ENCODE data around the gene UNC13D.

UNC13D gene

GRCh38 chr17:75849279-75849646 is 5.1 kb upstream of the UNC13D start:
- TF ChIP-seq YY1 (IDR thresholded peaks at IDR 0.05; ENCODE audit: low read depth), result no peak
- no peak for TF ChIP-seq REST (IDR thresholded peaks at IDR 0.05; ENCODE audit: low read depth)
- TF ChIP-seq FOXM1 (IDR thresholded peaks at IDR 0.05; ENCODE audit: borderline replicate concordance, low read depth), result no peak
- TF ChIP-seq RAD21 (IDR thresholded peaks at IDR 0.05; ENCODE audit: low read depth), result no peak
- no peak for TF ChIP-seq CREB1 (IDR thresholded peaks at IDR 0.05; ENCODE audit: low read depth)
- TF ChIP-seq EP300 (IDR thresholded peaks at IDR 0.05; ENCODE audit: borderline replicate concordance), result no peak
- TF ChIP-seq TAF1 (IDR thresholded peaks at IDR 0.05; ENCODE audit: low read depth), result no peak
- TF ChIP-seq, protein P1, sequence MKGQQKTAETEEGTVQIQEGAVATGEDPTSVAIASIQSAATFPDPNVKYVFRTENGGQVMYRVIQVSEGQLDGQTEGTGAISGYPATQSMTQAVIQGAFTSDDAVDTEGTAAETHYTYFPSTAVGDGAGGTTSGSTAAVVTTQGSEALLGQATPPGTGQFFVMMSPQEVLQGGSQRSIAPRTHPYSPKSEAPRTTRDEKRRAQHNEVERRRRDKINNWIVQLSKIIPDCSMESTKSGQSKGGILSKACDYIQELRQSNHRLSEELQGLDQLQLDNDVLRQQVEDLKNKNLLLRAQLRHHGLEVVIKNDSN (IDR thresholded peaks at IDR 0.05), result no peak
- no peak for TF ChIP-seq EGR1 (IDR thresholded peaks at IDR 0.05)
- TF ChIP-seq, protein P2, sequence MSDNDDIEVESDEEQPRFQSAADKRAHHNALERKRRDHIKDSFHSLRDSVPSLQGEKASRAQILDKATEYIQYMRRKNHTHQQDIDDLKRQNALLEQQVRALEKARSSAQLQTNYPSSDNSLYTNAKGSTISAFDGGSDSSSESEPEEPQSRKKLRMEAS (IDR thresholded peaks at IDR 0.05), result no peak

DNA sequence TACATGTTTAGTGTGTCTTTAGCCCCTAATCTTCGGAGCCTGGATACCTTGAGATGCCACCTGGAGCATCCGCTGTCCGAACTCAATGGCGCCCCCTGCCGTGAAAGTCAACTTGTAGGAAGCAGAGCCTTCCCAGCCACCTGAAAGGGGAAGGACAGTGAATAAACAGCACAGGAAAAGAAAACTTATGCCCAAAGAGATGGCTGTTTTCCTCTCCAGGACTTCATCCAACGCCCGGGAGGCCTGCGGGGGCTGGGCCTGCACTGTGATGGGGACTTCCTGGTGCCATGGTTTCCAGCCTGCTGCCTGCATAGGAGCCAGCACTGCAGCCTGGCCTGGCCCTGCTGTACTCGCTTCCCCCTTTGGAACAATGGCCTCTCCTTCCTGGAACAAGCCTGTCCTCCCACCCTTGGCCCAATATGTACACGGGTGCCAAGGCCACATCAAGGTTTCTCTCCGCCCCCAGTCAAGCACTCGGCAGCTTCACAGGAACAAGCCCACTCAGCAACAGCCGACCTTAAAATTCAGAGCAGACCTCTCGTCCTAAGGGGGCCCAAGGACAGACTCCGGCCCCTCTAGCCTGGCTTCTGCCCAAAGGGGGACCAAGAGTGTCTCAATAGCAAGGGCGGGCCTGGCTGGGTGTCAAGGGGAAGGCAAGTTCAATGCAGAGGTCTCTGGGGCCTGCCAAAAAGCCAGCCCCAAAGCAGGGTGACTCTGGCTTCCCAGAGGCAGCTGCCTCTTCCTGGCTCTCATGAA is 4.5 kb upstream of the UNC13D start:
- no peak for TF ChIP-seq REST (IDR thresholded peaks at IDR 0.05; ENCODE audit: low read depth)
- TF ChIP-seq TCF12 (IDR thresholded peaks at IDR 0.05; ENCODE audit: low read depth), result no peak
- peak; percentile 29; the same call in 1 of the 2 replicates for TF ChIP-seq YY1 (IDR thresholded peaks at IDR 0.05; ENCODE audit: low read depth)
- TF ChIP-seq CEBPB (IDR thresholded peaks at IDR 0.05), result no peak
- TF ChIP-seq RAD21 (IDR thresholded peaks at IDR 0.05; ENCODE audit: low read depth), result peak; percentile 61
- TF ChIP-seq, protein P1 (IDR thresholded peaks at IDR 0.05), result no peak

DNA sequence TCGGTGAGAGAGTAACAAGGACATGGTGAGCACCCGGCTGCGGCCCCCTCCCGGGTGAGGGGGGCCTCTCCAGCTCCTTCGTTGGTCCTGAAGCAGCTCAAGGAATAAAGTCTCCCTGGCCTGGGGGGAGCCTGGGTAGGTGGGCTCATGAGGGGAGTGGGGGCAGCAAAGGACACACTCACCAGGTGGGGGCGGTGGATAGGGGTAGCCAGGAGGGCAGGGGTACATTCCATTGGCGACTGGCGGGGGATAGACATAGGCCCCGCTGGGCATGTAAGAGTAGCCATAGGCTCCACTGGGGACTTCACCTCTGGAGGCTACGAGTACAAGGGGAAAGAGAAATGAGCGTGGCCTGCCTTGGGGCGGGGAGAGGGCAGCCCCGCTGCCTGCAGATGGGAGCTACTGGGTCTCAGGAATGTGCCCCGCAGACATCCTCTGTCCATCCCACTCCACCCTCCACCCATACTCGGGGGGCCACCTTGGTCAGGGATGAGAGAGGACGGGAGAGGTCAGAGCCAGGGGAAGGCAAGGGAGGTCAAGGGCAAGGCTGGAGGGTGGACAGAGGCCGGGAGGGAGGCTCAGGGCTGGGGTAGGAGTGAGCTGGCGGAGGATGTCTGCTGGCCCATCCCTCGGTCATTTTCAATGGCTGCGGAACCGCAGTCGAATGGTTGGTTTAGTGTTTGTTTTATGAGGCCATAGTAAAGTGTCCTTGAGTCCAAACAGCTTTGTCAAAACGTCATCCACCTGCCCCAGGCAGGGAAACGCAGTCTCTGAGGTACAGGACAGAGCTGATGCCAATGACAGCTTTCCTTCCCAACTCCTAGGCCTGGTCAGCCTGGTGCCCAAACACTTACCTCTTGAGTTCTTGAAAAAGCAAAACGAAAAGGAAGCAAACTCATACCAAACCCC is 3.7 kb upstream of the UNC13D start:
- no peak for TF ChIP-seq FOXM1 (IDR thresholded peaks at IDR 0.05; ENCODE audit: borderline replicate concordance, low read depth)
- TF ChIP-seq YY1 (IDR thresholded peaks at IDR 0.05; ENCODE audit: low read depth), result no peak
- TF ChIP-seq, protein P1 (IDR thresholded peaks at IDR 0.05), result no peak
- no peak for TF ChIP-seq TCF12 (IDR thresholded peaks at IDR 0.05; ENCODE audit: low read depth)
- no peak for TF ChIP-seq CREB1 (IDR thresholded peaks at IDR 0.05; ENCODE audit: low read depth)
- TF ChIP-seq TEAD4 (IDR thresholded peaks at IDR 0.05), result no peak
- no peak for TF ChIP-seq NFIC (IDR thresholded peaks at IDR 0.05)
- no peak for TF ChIP-seq ZBTB7A (IDR thresholded peaks at IDR 0.05; ENCODE audit: low read depth)
- TF ChIP-seq EP300 (IDR thresholded peaks at IDR 0.05; ENCODE audit: borderline replicate concordance), result no peak
- no peak for TF ChIP-seq RAD21 (IDR thresholded peaks at IDR 0.05; ENCODE audit: low read depth)
- no peak for TF ChIP-seq REST (IDR thresholded peaks at IDR 0.05; ENCODE audit: low read depth)
- TF ChIP-seq EGR1 (IDR thresholded peaks at IDR 0.05), result no peak
- TF ChIP-seq TAF1 (IDR thresholded peaks at IDR 0.05; ENCODE audit: low read depth), result no peak

All from Ishikawa (cell line).